ENCODE results near the gene KAT2A. TPM values are rescaled to one million over a fixed set of nuclear protein-coding genes. Genes with fewer than 3 reads are reported as not detected.

KAT2A gene
- total RNA-seq (38.6 TPM), polyA plus RNA-seq (ENCODE audit: insufficient read depth, low read depth, low replicate concordance) (38.6 TPM)
- long read RNA-seq, donor 1, transcript KAT2A-202 (18 exons, 2,990 nt), result major isoform, 10 of 18 reads
- long read RNA-seq, donor 1, partial matches to known transcripts, result 6 of 18 reads
- long read RNA-seq, donor 1, other reads (novel, unspliced or antisense), result 0 of 18 reads
- long read RNA-seq, donor 2, partial matches to known transcripts, result 0 of 9 reads
- long read RNA-seq, donor 2, other reads (novel, unspliced or antisense), result 0 of 9 reads
- long read RNA-seq, donor 3, transcript KAT2A-202 (18 exons, 2,990 nt), result major isoform, 9 of 12 reads
- long read RNA-seq, donor 3, partial matches to known transcripts, result 0 of 12 reads
- long read RNA-seq, donor 3, other reads (novel, unspliced or antisense), result 0 of 12 reads
- long read RNA-seq, donor 4, transcript KAT2A-202 (18 exons, 2,990 nt), result major isoform, 5 of 7 reads
- long read RNA-seq, donor 4, partial matches to known transcripts, result 0 of 7 reads
- long read RNA-seq, donor 4, other reads (novel, unspliced or antisense), result 0 of 7 reads
- long read RNA-seq, donor 5, result 0 reads
- long read RNA-seq, donor 6, partial matches to known transcripts, result 0 of 1 reads
- long read RNA-seq, donor 6, other reads (novel, unspliced or antisense), result 0 of 1 reads
- long read RNA-seq, donor 7, partial matches to known transcripts, result 27 of 38 reads
- long read RNA-seq, donor 7, other reads (novel, unspliced or antisense), result 6 of 38 reads
- long read RNA-seq, donor 8, partial matches to known transcripts, result 8 of 12 reads
- long read RNA-seq, donor 8, other reads (novel, unspliced or antisense), result 0 of 12 reads
- long read RNA-seq, donor 9, partial matches to known transcripts, result 0 of 5 reads
- long read RNA-seq, donor 9, other reads (novel, unspliced or antisense), result 0 of 5 reads
- long read RNA-seq, donor 10, transcript KAT2A-202 (18 exons, 2,990 nt), result major isoform, 5 of 13 reads
- long read RNA-seq, donor 10, partial matches to known transcripts, result 6 of 13 reads
- long read RNA-seq, donor 10, other reads (novel, unspliced or antisense), result 0 of 13 reads

- intact Hi-C loops (cut with DNase I), result no loop called here
- TF ChIP-seq CTCF (IDR thresholded peaks at IDR 0.05; ENCODE audit: borderline replicate concordance, extremely low read depth, insufficient read depth), result no peak
- Histone ChIP-seq H3K27ac (ENCODE audit: low read depth in 2 of 2, low read length in 2 of 2) (peak within 1 kb of the TSS; percentile 18 to 55), H3K9me3 (ENCODE audit: control insufficient read depth in 2 of 3, insufficient read depth in 1 of 3, low read length in 3 of 3) (no peaks in the 10 kb centered on the region), H3K36me3 (ENCODE audit: control insufficient read depth in 2 of 3, insufficient read depth in 3 of 3, low read length in 3 of 3) (peaks cover 2 to 21% (median 4%) of the 10 kb centered on the region in 3 donors), H3K9ac (ENCODE audit: low read length in 3 of 3) (peak within 1 kb of the TSS in 1 of 3 donors; percentile 53), H3K4me1 (ENCODE audit: control insufficient read depth in 2 of 3, insufficient read depth in 2 of 3, low read depth in 1 of 3, low read length in 3 of 3) (peaks cover 0 to 9% (median 6%) of the 10 kb centered on the region in 3 donors), H3K4me3 (ENCODE audit: low read length in 3 of 3) (peak within 1 kb of the TSS in 1 of 3 donors; percentile 46), H3K27me3 (ENCODE audit: control insufficient read depth, insufficient read depth, low read length) (no peaks in the 10 kb centered on the region)
- DNase-seq (peak; percentile 83 to 94 (median 90)), FAIRE-seq (no peak)
These were observed at the start of gene KAT2A for GRCh38 chr17:42120770-42121769. Gene KAT2A (minus strand): TSS chr17:42121367. CDS start chr17:42121304, 63 bp downstream.

GRCh38 chr17:42169351-42169750 is 48.2 kb upstream of the KAT2A start:
- DNase-seq (no peak), FAIRE-seq (no peak)
- no peaks in the 10 kb centered on the region for H3K9me3 ChIP-seq (ENCODE audit: control insufficient read depth in 2 of 3, insufficient read depth in 1 of 3, low read length in 3 of 3)
- H3K27me3 ChIP-seq (ENCODE audit: control insufficient read depth, insufficient read depth, low read length), result no peaks in the 10 kb centered on the region
- H3K36me3 ChIP-seq (ENCODE audit: control insufficient read depth in 2 of 3, insufficient read depth in 3 of 3, low read length in 3 of 3), result no peaks in the 10 kb centered on the region
- intact Hi-C loops (cut with DNase I), result no loop called here
- no peak for TF ChIP-seq CTCF (IDR thresholded peaks at IDR 0.05; ENCODE audit: borderline replicate concordance, extremely low read depth, insufficient read depth)
- H3K4me1 ChIP-seq (ENCODE audit: control insufficient read depth in 2 of 3, insufficient read depth in 2 of 3, low read depth in 1 of 3, low read length in 3 of 3), result no peaks in the 10 kb centered on the region
- H3K4me3 ChIP-seq (ENCODE audit: low read length in 3 of 3), result no peak overlapping the region
- H3K27ac ChIP-seq (ENCODE audit: low read depth in 2 of 2, low read length in 2 of 2), result no peak overlapping the region
- H3K9ac ChIP-seq (ENCODE audit: low read length in 3 of 3), result no peak overlapping the region

GRCh38 chr17:42167807-42168206 is 46.6 kb upstream of the KAT2A start:
- intact Hi-C loops (cut with DNase I), result no loop called here
- H3K4me1 ChIP-seq (ENCODE audit: control insufficient read depth in 2 of 3, insufficient read depth in 2 of 3, low read depth in 1 of 3, low read length in 3 of 3), result no peaks in the 10 kb centered on the region
- no peaks in the 10 kb centered on the region for H3K9me3 ChIP-seq (ENCODE audit: control insufficient read depth in 2 of 3, insufficient read depth in 1 of 3, low read length in 3 of 3)
- no peak for DNase-seq
- no peak for TF ChIP-seq CTCF (IDR thresholded peaks at IDR 0.05; ENCODE audit: borderline replicate concordance, extremely low read depth, insufficient read depth)
- H3K9ac ChIP-seq (ENCODE audit: low read length in 3 of 3), result no peak overlapping the region
- H3K27ac ChIP-seq (ENCODE audit: low read depth in 2 of 2, low read length in 2 of 2), result no peak overlapping the region
- no peak for FAIRE-seq
- H3K36me3 ChIP-seq (ENCODE audit: control insufficient read depth in 2 of 3, insufficient read depth in 3 of 3, low read length in 3 of 3), result no peaks in the 10 kb centered on the region
- H3K4me3 ChIP-seq (ENCODE audit: low read length in 3 of 3), result no peak overlapping the region
- no peaks in the 10 kb centered on the region for H3K27me3 ChIP-seq (ENCODE audit: control insufficient read depth, insufficient read depth, low read length)
